Measurements from ENCODE around the gene NTN5. TPM values are rescaled to one million over a fixed set of nuclear protein-coding genes. Genes with fewer than 3 reads are reported as not detected.

NTN5 gene
- total and polyA plus RNA-seq, 10 of the 15 experiments (the other 5 are each of a cell fraction or from before 2014, with no cell fraction given) = 0.07 to 0.22 TPM; not detected in 8

DNA sequence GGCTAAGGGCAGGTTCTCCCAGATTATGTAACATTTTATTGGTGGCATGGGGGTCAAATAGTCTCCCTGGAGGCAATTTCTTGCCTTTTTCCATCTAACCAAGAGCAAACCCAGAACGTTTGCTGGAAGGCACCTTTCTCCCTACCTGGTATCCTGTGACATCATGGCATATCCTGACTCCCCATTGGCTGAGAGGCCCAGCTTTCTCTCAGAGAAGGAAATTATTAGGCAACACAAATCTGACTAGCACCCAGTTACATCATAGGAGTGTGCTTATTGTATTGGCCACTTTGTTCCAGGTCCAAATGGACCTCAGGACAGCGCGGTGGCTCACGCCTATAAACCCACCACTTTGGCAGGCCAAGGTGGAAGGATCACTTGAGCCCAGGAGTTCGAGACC lies 13.0 kb downstream of the NTN5 start (continued):
- TF ChIP-seq, protein P1, sequence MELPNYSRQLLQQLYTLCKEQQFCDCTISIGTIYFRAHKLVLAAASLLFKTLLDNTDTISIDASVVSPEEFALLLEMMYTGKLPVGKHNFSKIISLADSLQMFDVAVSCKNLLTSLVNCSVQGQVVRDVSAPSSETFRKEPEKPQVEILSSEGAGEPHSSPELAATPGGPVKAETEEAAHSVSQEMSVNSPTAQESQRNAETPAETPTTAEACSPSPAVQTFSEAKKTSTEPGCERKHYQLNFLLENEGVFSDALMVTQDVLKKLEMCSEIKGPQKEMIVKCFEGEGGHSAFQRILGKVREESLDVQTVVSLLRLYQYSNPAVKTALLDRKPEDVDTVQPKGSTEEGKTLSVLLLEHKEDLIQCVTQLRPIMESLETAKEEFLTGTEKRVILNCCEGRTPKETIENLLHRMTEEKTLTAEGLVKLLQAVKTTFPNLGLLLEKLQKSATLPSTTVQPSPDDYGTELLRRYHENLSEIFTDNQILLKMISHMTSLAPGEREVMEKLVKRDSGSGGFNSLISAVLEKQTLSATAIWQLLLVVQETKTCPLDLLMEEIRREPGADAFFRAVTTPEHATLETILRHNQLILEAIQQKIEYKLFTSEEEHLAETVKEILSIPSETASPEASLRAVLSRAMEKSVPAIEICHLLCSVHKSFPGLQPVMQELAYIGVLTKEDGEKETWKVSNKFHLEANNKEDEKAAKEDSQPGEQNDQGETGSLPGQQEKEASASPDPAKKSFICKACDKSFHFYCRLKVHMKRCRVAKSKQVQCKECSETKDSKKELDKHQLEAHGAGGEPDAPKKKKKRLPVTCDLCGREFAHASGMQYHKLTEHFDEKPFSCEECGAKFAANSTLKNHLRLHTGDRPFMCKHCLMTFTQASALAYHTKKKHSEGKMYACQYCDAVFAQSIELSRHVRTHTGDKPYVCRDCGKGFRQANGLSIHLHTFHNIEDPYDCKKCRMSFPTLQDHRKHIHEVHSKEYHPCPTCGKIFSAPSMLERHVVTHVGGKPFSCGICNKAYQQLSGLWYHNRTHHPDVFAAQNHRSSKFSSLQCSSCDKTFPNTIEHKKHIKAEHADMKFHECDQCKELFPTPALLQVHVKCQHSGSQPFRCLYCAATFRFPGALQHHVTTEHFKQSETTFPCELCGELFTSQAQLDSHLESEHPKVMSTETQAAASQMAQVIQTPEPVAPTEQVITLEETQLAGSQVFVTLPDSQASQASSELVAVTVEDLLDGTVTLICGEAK (IDR thresholded peaks at IDR 0.05; ENCODE audit: borderline replicate concordance) = no peak

DNA sequence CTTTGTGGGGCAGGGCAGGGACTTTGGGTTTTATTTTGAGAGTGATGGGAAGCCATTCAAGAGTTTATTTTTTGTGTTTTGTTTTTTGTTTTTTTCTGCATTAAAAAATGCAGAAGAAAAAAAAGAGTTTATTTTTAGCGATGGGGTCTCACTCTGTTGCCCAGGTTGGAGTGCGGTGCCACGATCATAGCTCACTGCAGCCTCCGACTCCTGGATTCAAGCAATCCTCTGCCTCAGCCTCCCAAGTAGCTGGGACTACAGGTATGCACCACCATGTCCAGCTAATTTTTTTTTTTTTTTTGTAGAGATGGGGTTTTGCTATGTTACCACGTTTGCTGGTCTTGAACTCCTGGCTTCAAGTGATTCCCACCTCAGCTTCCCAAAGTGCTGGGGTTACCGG lies 14.3 kb downstream of the NTN5 start:
- no peaks in the 10 kb centered on the region for H3K27me3 ChIP-seq (replicated peaks in 1 of 2; ENCODE audit: control insufficient read depth in 2 of 2, insufficient read depth in 2 of 2, low read length in 1 of 2)
- H3K9me3 ChIP-seq (replicated peaks; ENCODE audit: control insufficient read depth, insufficient read depth, low read length) = no peaks in the 10 kb centered on the region; the same call in 2 of the 3 replicates
- ChIA-PET CTCF (interaction anchor here (1.0 kb wide), 1 partner anchor 13 kb away, joined by 3 read pairs; the partner anchor contains the start of gene CA11), RAD21 (ENCODE audit: unreplicated experiment) (no interaction called here), SMC1A (ENCODE audit: uncharacterized antibody, unreplicated experiment) (interaction anchor here (1.2 kb wide), 1 partner anchor 129 kb away, joined by 3 read pairs; no protein-coding TSS in a partner anchor), POLR2A (no interaction called here)
- no peak overlapping the region for H2AFZ ChIP-seq (ENCODE audit: control insufficient read depth, low read depth, low read length)
- H3K4me1 ChIP-seq (ENCODE audit: control insufficient read depth, insufficient read depth, low read length) = peaks cover 9% of the 10 kb centered on the region
- FAIRE-seq (no peak), DNase-seq (ENCODE audit: low read depth, low spot score) (no peak), ATAC-seq (no peak)
- WGBS (ENCODE audit: insufficient coverage, insufficient replicate concordance, low lambda C conversion rate, missing lambda C conversion rate) = 83% methylated on average over 6 of the region's 6 CpGs
- no peak overlapping the region for H3K9ac ChIP-seq (ENCODE audit: control insufficient read depth, insufficient read depth, low read length)
- H3K79me2 ChIP-seq (ENCODE audit: control insufficient read depth, insufficient read depth, low read length) = no peaks in the 10 kb centered on the region
- H3K4me2 ChIP-seq (ENCODE audit: control insufficient read depth, insufficient read depth) = no peak overlapping the region
- in situ Hi-C loops (cut with MboI) = no loop called here
- H4K20me1 ChIP-seq (ENCODE audit: control insufficient read depth, insufficient read depth) = no peaks in the 10 kb centered on the region
- H3K27ac ChIP-seq (ENCODE audit: control insufficient read depth, insufficient read depth) = no peak overlapping the region
- H3K36me3 ChIP-seq (ENCODE audit: control insufficient read depth in 2 of 2, insufficient read depth in 2 of 2, low read length in 1 of 2) = no peaks in the 10 kb centered on the region
- BruUV-seq (replicated peaks) = no TSS peak
- no peak overlapping the region for H3K4me3 ChIP-seq
- intact Hi-C loops (cut with micrococcal nuclease; ENCODE audit: unreplicated experiment) = no loop called here
- TF ChIP-seq ZNF207 (IDR thresholded peaks at IDR 0.05; ENCODE audit: borderline replicate concordance) = no peak
- no peak for TF ChIP-seq SMAD5 (IDR thresholded peaks at IDR 0.05; ENCODE audit: low read depth)
- TF ChIP-seq NFYB (IDR thresholded peaks at IDR 0.05; ENCODE audit: insufficient read depth, low read depth, low read length) = no peak
- no peak for TF ChIP-seq KAT2A (conservative IDR thresholded peaks at IDR 0.05; ENCODE audit: control insufficient read depth, low read depth, low read length)
- TF ChIP-seq ZNF622 (IDR thresholded peaks at IDR 0.05) = no peak
- no peak for TF ChIP-seq CREM (IDR thresholded peaks at IDR 0.05; ENCODE audit: low read depth)
- TF ChIP-seq RAD21 (IDR thresholded peaks at IDR 0.05; ENCODE audit: insufficient read depth, low read depth, low read length) = no peak
- TF ChIP-seq, protein P2, sequence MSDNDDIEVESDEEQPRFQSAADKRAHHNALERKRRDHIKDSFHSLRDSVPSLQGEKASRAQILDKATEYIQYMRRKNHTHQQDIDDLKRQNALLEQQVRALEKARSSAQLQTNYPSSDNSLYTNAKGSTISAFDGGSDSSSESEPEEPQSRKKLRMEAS (IDR thresholded peaks at IDR 0.05; ENCODE audit: low read depth, low read length) = no peak
- TF ChIP-seq ETV6 (conservative IDR thresholded peaks at IDR 0.05 in 1 of 2, IDR thresholded peaks at IDR 0.05 in 1 of 2; ENCODE audit: borderline replicate concordance in 1 of 2, low read depth in 1 of 2) = no peak
- TF ChIP-seq BHLHE40 (IDR thresholded peaks at IDR 0.05; ENCODE audit: borderline replicate concordance in 1 of 2, low read depth in 2 of 2, low read length in 1 of 2) = no peak
- no peak for TF ChIP-seq JUND (IDR thresholded peaks at IDR 0.05; ENCODE audit: low read depth, low read length)
- TF ChIP-seq ZBED1 (IDR thresholded peaks at IDR 0.05; ENCODE audit: borderline replicate concordance) = no peak
- TF ChIP-seq ZNF24 (IDR thresholded peaks at IDR 0.05) = no peak
- TF ChIP-seq SP1 (IDR thresholded peaks at IDR 0.05; ENCODE audit: low read depth, low read length) = no peak
- TF ChIP-seq, protein P3, sequence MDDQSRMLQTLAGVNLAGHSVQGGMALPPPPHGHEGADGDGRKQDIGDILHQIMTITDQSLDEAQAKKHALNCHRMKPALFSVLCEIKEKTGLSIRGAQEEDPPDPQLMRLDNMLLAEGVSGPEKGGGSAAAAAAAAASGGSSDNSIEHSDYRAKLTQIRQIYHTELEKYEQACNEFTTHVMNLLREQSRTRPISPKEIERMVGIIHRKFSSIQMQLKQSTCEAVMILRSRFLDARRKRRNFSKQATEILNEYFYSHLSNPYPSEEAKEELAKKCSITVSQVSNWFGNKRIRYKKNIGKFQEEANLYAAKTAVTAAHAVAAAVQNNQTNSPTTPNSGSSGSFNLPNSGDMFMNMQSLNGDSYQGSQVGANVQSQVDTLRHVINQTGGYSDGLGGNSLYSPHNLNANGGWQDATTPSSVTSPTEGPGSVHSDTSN (IDR thresholded peaks at IDR 0.05; ENCODE audit: insufficient replicate concordance, low read depth, low read length) = no peak

Data from GM12878 (cell line).